Activated naive CD8-positive, alpha-beta T cell treated with anti-CD3 and anti-CD28 coated beads, Interleukin-2, amount 10 ng/mL, durations not matched to agents 7 days and 5 days (primary cell): ENCODE results near the gene DMD. TPM values are rescaled to one million over a fixed set of nuclear protein-coding genes. Genes with fewer than 3 reads are reported as not detected.
"Not testable (repeated sequence)": the region's sequence is repeated elsewhere in the genome, so short reads cannot be mapped to it uniquely, and the experiment has no call there.

Experiments used
- ATAC-seq: fragments of 150-1000 bp; cut with Tn5 transposase; one replicate; pipeline ENCODE4 v1.10.0; 2021; ENCODE audit warnings: low read depth, moderate library complexity
- POLR2A ChIA-PET: fragments of 350-600 bp; sonication (Branson Sonifier 250); formaldehyde crosslinking; loops from one replicate; lab custom pipeline; 2021; ENCODE audit warnings: antibody characterized with exemption; lab: Charles Lee
- DNase-seq: peaks from one replicate; pipeline ENCODE4 v3.0.0; 2021
- H3K27ac Mint-ChIP-seq: one replicate; pipeline ENCODE4 v1.8.0; 2022; ENCODE audit warnings: mild to moderate bottlenecking, mixed read lengths
- H3K27me3 Mint-ChIP-seq: one replicate; pipeline ENCODE4 v1.8.0; 2022; ENCODE audit warnings: mild to moderate bottlenecking, moderate library complexity, mixed read lengths
- H3K36me3 Mint-ChIP-seq: one replicate; pipeline ENCODE4 v1.8.0; 2021; ENCODE audit warnings: mild to moderate bottlenecking, mixed read lengths
- H3K4me1 Mint-ChIP-seq: one replicate; pipeline ENCODE4 v1.8.0; 2021; ENCODE audit warnings: mixed read lengths
- H3K4me3 Mint-ChIP-seq: one replicate; pipeline ENCODE4 v1.8.0; 2022; ENCODE audit warnings: mild to moderate bottlenecking, moderate library complexity, mixed read lengths
- H3K9me3 Mint-ChIP-seq: one replicate; pipeline ENCODE4 v1.8.0; 2021; ENCODE audit warnings: mixed read lengths
- total RNA-seq, 2 experiments: library from RNA; stranded (reverse); gene quantifications; one replicate each; pipeline ENCODE4 v1.2.3, GENCODE V29; 2021

The DMD gene
- total RNA-seq, 2 experiments from 2014 or later: 0.17 TPM; not detected in 1

DNA sequence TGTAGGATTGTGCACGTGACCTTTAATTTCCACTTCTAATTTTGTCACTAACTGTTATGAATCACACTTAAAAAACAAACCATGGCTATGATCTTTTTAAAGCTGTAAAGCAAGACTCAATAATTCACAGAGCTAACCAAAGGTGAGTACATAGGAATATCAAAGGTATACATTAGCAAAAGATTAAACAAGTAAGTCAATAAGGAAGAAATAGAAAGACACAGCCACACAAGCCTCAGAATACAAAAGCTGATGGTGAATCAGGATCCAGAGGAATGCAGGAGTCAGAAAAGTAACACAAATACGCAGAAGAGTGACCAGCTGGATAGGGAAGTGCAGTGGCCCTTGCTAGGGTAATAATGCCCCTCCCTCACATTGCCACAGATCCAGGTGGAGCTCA is 943.6 kb downstream of the DMD start:
- Mint-ChIP-seq H3K4me1 (no peaks in the 10 kb centered on the region), H3K27me3 (no peaks in the 10 kb centered on the region), H3K9me3 (peaks cover 2% of the 10 kb centered on the region), H3K4me3 (no peak overlapping the region), H3K36me3 (no peaks in the 10 kb centered on the region), H3K27ac (no peak overlapping the region)
- POLR2A ChIA-PET: no interaction called here
- no peak for ATAC-seq
- no peak for DNase-seq

DNA sequence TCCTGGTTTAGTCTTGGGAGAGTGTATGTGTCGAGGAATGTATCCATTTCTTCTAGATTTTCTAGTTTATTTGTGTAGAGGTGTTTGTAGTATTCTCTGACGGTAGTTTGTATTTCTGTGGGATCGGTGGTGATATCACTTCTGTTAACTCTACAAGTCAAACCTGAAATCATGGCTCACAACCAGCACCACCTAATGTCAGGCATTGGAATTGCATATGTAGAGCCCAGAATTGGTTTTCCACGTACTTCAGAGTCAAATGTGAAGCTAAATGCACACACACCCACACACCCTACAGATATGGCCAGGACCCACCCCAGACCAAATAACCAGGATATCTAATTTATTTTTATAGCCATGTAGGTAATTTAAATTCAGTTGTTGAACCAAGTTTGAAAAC is 964.7 kb downstream of the DMD start:
- ATAC-seq: not testable (repeated sequence)

DNA sequence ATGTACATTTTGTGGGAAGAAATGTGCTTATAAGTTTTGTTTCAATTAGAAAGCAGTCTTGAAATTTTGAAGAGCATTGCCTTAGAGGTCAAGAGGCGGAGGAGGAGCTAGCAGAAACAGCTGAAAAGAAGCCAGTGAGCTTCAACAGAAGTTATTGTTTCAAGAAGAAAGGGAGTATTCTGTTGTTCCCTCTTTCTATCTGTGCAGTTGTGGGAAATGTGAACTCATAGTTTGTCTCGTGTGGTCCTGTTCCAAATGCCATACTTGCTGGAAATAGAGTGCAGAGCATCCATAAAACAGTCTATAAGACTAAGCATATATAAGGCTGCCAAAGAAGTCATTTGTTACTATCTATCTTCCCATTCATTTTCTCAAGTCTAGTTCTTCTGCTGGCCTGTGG is 1015.7 kb downstream of the DMD start:
- Mint-ChIP-seq H3K27ac (no peak overlapping the region), H3K9me3 (no peaks in the 10 kb centered on the region), H3K4me1 (no peaks in the 10 kb centered on the region), H3K27me3 (no peaks in the 10 kb centered on the region), H3K36me3 (no peaks in the 10 kb centered on the region), H3K4me3 (no peak overlapping the region)
- no peak for DNase-seq
- no peak for ATAC-seq
- POLR2A ChIA-PET: no interaction called here

More for the DNA sequence above, 964.7 kb downstream of the DMD start:
- H3K9me3 Mint-ChIP-seq, H3K36me3 Mint-ChIP-seq, POLR2A ChIA-PET, H3K4me3 Mint-ChIP-seq, H3K27ac Mint-ChIP-seq, H3K27me3 Mint-ChIP-seq, H3K4me1 Mint-ChIP-seq, DNase-seq: not testable (repeated sequence)

GRCh38 chrX:32191316-32191715 is 1020.0 kb downstream of the DMD start:
- Mint-ChIP-seq H3K4me3 (no peak overlapping the region), H3K36me3 (no peaks in the 10 kb centered on the region), H3K4me1 (no peaks in the 10 kb centered on the region), H3K27me3 (no peaks in the 10 kb centered on the region), H3K9me3 (no peaks in the 10 kb centered on the region), H3K27ac (no peak overlapping the region)
- DNase-seq: no peak
- no peak for ATAC-seq
- POLR2A ChIA-PET: no interaction called here

GRCh38 chrX:32185160-32185559 is 1026.2 kb downstream of the DMD start:
- no peak for DNase-seq
- no peak overlapping the region for H3K4me3 Mint-ChIP-seq
- no peaks in the 10 kb centered on the region for H3K4me1 Mint-ChIP-seq
- H3K36me3 Mint-ChIP-seq: no peaks in the 10 kb centered on the region
- POLR2A ChIA-PET: no interaction called here
- no peaks in the 10 kb centered on the region for H3K27me3 Mint-ChIP-seq
- no peak for ATAC-seq
- H3K27ac Mint-ChIP-seq: no peak overlapping the region
- no peaks in the 10 kb centered on the region for H3K9me3 Mint-ChIP-seq

GRCh38 chrX:32183066-32183465 is 1028.3 kb downstream of the DMD start:
- POLR2A ChIA-PET: no interaction called here
- H3K27me3 Mint-ChIP-seq: no peaks in the 10 kb centered on the region
- no peak overlapping the region for H3K27ac Mint-ChIP-seq
- ATAC-seq (no peak), DNase-seq (no peak)
- H3K4me3 Mint-ChIP-seq: no peak overlapping the region
- no peaks in the 10 kb centered on the region for H3K9me3 Mint-ChIP-seq
- no peaks in the 10 kb centered on the region for H3K36me3 Mint-ChIP-seq
- no peaks in the 10 kb centered on the region for H3K4me1 Mint-ChIP-seq

GRCh38 chrX:32176510-32176909 is 1034.8 kb downstream of the DMD start:
- H3K27me3 Mint-ChIP-seq: no peaks in the 10 kb centered on the region

DNA sequence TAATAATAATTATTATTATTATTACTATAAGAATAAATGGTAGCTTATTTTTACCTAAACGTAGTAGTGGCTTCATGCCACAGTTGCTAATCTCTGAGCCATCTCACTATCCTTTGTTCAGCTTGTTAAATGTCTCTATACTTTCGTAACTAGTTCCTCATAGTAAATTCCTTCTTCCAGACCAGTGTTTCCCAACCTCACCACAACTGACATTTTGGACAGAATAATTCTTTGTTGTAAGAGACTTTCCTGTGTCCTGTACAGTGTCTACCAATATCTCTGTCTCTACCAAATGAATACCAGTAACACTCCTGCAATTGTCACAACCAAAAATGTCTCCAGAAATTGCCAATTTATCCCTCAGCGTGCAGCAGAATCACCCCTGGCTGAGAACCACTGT is 1040.9 kb downstream of the DMD start:
- DNase-seq (no peak), ATAC-seq (no peak)
- Mint-ChIP-seq H3K9me3 (no peaks in the 10 kb centered on the region), H3K36me3 (no peaks in the 10 kb centered on the region), H3K4me3 (no peak overlapping the region), H3K27ac (no peak overlapping the region), H3K27me3 (no peaks in the 10 kb centered on the region), H3K4me1 (no peaks in the 10 kb centered on the region)
- POLR2A ChIA-PET: no interaction called here

More at GRCh38 chrX:32176510-32176909, 1034.8 kb downstream of the DMD start:
- Mint-ChIP-seq H3K4me1 (no peaks in the 10 kb centered on the region), H3K36me3 (no peaks in the 10 kb centered on the region), H3K4me3 (no peak overlapping the region), H3K9me3 (peaks cover 4% of the 10 kb centered on the region), H3K27ac (no peak overlapping the region)
- DNase-seq: no peak
- POLR2A ChIA-PET: no interaction called here
- ATAC-seq: no peak

DNA sequence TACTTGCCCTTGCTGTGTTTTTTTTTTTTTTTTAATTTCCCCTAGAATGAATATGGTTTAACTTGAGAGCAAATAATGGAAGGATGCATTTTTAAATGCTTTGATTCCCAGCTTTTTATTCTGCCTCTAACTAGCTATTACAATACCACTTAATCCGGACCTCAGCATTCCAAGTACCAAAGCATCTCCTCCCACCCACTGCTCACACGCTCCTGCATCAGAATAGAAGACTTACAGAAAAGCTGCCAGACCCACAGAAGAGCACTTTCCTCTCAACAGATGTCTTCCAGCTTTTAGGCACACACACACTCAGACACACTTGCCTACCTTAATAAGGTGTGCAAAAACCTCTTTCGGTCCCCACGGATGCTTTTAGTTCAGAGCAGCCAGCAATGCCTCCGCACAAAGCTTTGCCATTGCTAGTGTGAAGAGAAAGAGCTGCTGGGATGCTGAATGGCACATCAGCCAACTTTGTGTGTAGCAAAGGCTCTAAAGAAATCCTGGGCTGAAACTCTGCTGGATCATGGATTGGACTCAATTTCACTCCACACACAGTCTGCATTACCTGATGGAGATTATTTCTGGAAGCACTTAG is 1056.2 kb downstream of the DMD start:
- no peaks in the 10 kb centered on the region for H3K4me1 Mint-ChIP-seq
- no peak overlapping the region for H3K27ac Mint-ChIP-seq
- ATAC-seq (no peak), DNase-seq (no peak)
- H3K9me3 Mint-ChIP-seq: peaks cover 3% of the 10 kb centered on the region
- H3K4me3 Mint-ChIP-seq: no peak overlapping the region
- no peaks in the 10 kb centered on the region for H3K36me3 Mint-ChIP-seq
- POLR2A ChIA-PET: no interaction called here
- H3K27me3 Mint-ChIP-seq: no peaks in the 10 kb centered on the region

GRCh38 chrX:32153585-32153984 is 1057.8 kb downstream of the DMD start:
- Mint-ChIP-seq H3K27ac (no peak overlapping the region), H3K27me3 (no peaks in the 10 kb centered on the region), H3K4me3 (no peak overlapping the region), H3K36me3 (no peaks in the 10 kb centered on the region), H3K9me3 (no peaks in the 10 kb centered on the region), H3K4me1 (no peaks in the 10 kb centered on the region)
- DNase-seq: no peak
- no peak for ATAC-seq
- POLR2A ChIA-PET: no interaction called here

DNA sequence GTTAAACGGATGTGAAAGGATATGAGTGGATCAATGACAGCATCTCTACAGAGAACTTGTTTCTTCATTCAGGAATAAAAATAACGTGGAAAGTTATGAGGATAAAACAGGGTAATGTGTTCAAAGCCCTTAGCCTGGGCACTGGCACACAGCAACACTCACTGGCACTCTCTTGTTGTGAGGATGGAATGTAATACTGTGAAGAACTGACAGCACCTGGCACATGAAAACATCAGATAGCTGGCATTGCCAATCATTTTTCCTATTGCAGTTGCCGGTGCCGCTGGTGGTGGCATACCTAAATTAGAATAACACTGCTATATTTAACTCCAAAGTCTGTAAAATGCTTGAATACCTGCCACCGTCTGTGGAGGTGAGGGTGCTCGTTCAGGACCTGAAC is 1061.2 kb downstream of the DMD start:
- ATAC-seq (no peak), DNase-seq (no peak)
- Mint-ChIP-seq H3K4me1 (no peaks in the 10 kb centered on the region), H3K27ac (no peak overlapping the region), H3K27me3 (no peaks in the 10 kb centered on the region), H3K9me3 (no peaks in the 10 kb centered on the region), H3K4me3 (no peak overlapping the region), H3K36me3 (no peaks in the 10 kb centered on the region)
- POLR2A ChIA-PET: no interaction called here

DNA sequence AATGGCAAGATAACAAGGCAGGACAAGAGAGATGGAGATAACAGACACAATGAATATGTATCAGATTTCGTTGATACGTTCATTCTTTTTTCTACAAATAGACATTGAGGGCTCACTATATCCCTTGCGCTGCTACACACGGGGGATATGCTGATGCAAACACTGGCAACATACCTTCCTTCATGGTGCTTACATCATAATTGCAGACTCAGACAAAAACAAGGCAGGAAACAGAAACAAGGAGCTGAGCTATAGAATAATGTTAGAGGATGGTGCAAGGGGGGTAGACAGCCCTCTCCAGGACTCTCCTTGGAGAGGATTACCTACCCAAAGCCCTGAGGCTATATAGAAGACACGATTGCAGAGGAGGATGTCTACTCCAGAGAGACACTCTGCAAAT is 1069.5 kb downstream of the DMD start:
- no peak overlapping the region for H3K27ac Mint-ChIP-seq
- no peak for ATAC-seq
- no peak overlapping the region for H3K4me3 Mint-ChIP-seq

GRCh38 chrX:32139476-32139875 is 1071.9 kb downstream of the DMD start:
- ATAC-seq (no peak), DNase-seq (no peak)
- H3K9me3 Mint-ChIP-seq: no peaks in the 10 kb centered on the region
- no peaks in the 10 kb centered on the region for H3K4me1 Mint-ChIP-seq
- H3K27me3 Mint-ChIP-seq: no peaks in the 10 kb centered on the region
- POLR2A ChIA-PET: no interaction called here
- no peaks in the 10 kb centered on the region for H3K36me3 Mint-ChIP-seq
- H3K4me3 Mint-ChIP-seq: no peak overlapping the region
- no peak overlapping the region for H3K27ac Mint-ChIP-seq

More for the DNA sequence above, 1069.5 kb downstream of the DMD start:
- POLR2A ChIA-PET: no interaction called here
- no peaks in the 10 kb centered on the region for H3K27me3 Mint-ChIP-seq
- DNase-seq: no peak
- no peaks in the 10 kb centered on the region for H3K36me3 Mint-ChIP-seq
- H3K9me3 Mint-ChIP-seq: no peaks in the 10 kb centered on the region
- H3K4me1 Mint-ChIP-seq: no peaks in the 10 kb centered on the region

GRCh38 chrX:32137525-32137924 is 1073.8 kb downstream of the DMD start:
- no peak for ATAC-seq
- Mint-ChIP-seq H3K27me3 (no peaks in the 10 kb centered on the region), H3K4me3 (no peak overlapping the region), H3K36me3 (no peaks in the 10 kb centered on the region), H3K27ac (no peak overlapping the region), H3K4me1 (no peaks in the 10 kb centered on the region), H3K9me3 (no peaks in the 10 kb centered on the region)
- DNase-seq: no peak
- POLR2A ChIA-PET: no interaction called here

GRCh38 chrX:32126997-32127396 is 1084.4 kb downstream of the DMD start:
- POLR2A ChIA-PET: no interaction called here
- Mint-ChIP-seq H3K4me3 (no peak overlapping the region), H3K4me1 (no peaks in the 10 kb centered on the region), H3K36me3 (no peaks in the 10 kb centered on the region), H3K9me3 (no peaks in the 10 kb centered on the region), H3K27me3 (no peaks in the 10 kb centered on the region), H3K27ac (no peak overlapping the region)
- no peak for DNase-seq
- ATAC-seq: no peak
